ENCODE data around the gene MED31. TPM values are rescaled to one million over a fixed set of nuclear protein-coding genes. Genes with fewer than 3 reads are reported as not detected.

MED31 gene
- total RNA-seq, 1 donor from 2014 or later: 17.4 TPM

DNA sequence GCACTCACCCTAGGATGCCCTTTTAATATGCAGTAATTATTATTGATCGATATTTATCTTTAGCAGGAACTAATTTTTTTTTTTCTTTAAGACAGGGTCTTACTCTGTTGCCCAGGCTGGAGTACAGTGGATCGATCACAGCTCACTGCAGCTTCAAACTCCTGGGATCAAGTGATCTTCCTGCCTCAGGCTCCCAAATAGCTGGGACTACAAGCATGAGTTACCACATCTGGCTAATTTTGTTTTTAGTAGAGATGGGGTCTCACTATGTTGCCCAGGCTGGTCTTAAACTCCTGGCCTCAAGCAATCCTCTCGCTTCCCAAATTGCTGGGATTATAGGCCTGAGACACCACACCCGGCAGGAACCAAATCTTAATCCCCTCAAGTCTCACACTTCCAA, 40.2 kb downstream of the MED31 start:
- no peak for ATAC-seq
- TF ChIP-seq, protein P1, sequence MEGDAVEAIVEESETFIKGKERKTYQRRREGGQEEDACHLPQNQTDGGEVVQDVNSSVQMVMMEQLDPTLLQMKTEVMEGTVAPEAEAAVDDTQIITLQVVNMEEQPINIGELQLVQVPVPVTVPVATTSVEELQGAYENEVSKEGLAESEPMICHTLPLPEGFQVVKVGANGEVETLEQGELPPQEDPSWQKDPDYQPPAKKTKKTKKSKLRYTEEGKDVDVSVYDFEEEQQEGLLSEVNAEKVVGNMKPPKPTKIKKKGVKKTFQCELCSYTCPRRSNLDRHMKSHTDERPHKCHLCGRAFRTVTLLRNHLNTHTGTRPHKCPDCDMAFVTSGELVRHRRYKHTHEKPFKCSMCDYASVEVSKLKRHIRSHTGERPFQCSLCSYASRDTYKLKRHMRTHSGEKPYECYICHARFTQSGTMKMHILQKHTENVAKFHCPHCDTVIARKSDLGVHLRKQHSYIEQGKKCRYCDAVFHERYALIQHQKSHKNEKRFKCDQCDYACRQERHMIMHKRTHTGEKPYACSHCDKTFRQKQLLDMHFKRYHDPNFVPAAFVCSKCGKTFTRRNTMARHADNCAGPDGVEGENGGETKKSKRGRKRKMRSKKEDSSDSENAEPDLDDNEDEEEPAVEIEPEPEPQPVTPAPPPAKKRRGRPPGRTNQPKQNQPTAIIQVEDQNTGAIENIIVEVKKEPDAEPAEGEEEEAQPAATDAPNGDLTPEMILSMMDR (IDR thresholded peaks at IDR 0.05): no peak
- H3K4me3 ChIP-seq: no peak overlapping the region
- H3K9me3 ChIP-seq: no peaks in the 10 kb centered on the region
- H3K4me1 ChIP-seq: no peaks in the 10 kb centered on the region
- H3K27me3 ChIP-seq: no peaks in the 10 kb centered on the region
- H3K36me3 ChIP-seq: peaks cover 52% of the 10 kb centered on the region
- no peak overlapping the region for H3K27ac ChIP-seq
- no peak for DNase-seq
- intact Hi-C loops (cut with DNase I): no loop called here

DNA sequence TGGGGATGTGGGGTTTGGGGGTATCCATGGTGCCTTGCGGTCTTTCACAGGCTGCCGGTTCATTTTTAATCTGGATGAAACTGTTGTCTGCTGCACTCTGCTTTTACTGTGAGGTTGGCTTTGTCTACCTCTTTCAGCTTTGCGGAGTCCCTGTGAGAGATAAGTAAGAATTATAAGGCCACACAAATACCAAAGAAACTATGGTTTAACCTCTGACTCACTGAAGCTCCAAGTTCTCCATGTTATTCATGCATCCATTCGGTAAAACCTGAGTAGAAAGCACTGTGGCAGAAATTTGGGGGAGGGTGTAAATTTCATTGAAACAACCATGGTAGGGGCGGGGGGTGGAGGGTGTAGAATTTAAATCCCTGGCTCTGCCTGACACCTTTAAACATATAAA, 41.4 kb downstream of the MED31 start:
- Histone ChIP-seq H3K9me3 (no peaks in the 10 kb centered on the region), H3K4me1 (no peaks in the 10 kb centered on the region), H3K27ac (no peak overlapping the region), H3K36me3 (peaks cover 64% of the 10 kb centered on the region), H3K27me3 (no peaks in the 10 kb centered on the region), H3K4me3 (no peak overlapping the region)
- TF ChIP-seq, protein P1 (IDR thresholded peaks at IDR 0.05): no peak
- intact Hi-C loops (cut with DNase I): no loop called here
- DNase-seq (no peak), ATAC-seq (no peak)

DNA sequence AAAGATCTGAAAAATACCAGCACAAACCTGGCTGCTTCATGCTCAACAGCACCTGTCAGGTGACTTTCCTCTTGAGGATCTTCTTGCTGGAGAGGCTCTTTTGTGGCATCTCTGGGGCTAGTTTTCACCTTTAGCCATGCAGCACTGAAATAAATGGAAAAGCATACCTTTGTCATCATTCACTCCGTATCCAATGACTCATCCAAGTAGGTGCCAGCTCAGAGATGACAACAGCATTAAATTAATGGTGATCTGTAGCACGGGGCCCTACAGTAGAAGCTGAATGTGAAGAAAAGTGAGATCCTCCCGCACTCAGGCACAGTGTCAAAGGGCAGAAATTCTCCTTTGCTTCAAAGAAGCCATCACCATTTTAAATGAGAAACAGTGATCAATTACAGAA, 43.1 kb downstream of the MED31 start:
- no peaks in the 10 kb centered on the region for H3K9me3 ChIP-seq
- intact Hi-C loops (cut with DNase I): no loop called here
- H3K27ac ChIP-seq: no peak overlapping the region
- TF ChIP-seq, protein P1 (IDR thresholded peaks at IDR 0.05): no peak
- H3K27me3 ChIP-seq: no peaks in the 10 kb centered on the region
- H3K4me3 ChIP-seq: no peak overlapping the region
- DNase-seq: no peak
- H3K36me3 ChIP-seq: peaks cover 65% of the 10 kb centered on the region
- peaks cover 4% of the 10 kb centered on the region for H3K4me1 ChIP-seq
- no peak for ATAC-seq

DNA sequence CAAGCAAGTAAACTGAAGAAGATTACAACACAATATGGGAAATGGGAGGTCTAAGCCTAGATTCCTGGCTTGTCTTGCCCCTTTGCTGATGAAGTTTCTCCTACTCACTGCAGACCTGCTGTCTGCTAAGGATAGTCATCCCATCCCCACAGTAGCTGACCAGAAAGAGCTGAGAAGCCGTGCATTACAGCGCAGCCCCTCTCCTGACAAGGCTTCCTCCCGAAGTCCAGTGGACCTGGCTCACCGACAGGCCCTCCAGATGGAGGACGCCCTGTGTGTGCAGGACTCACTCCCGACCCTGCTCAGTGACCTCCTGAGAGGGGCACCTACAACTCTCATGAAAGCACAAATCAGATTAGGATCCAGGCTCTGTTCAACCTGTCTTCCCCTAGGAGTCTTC, 46.3 kb downstream of the MED31 start:
- H3K9me3 ChIP-seq: no peaks in the 10 kb centered on the region
- no peak overlapping the region for H3K4me3 ChIP-seq
- H3K27me3 ChIP-seq: no peaks in the 10 kb centered on the region
- peaks cover 58% of the 10 kb centered on the region for H3K36me3 ChIP-seq
- intact Hi-C loops (cut with DNase I): no loop called here
- H3K4me1 ChIP-seq: peaks cover 13% of the 10 kb centered on the region
- ATAC-seq: no peak
- no peak overlapping the region for H3K27ac ChIP-seq
- no peak for DNase-seq
- TF ChIP-seq, protein P1 (IDR thresholded peaks at IDR 0.05): no peak

DNA sequence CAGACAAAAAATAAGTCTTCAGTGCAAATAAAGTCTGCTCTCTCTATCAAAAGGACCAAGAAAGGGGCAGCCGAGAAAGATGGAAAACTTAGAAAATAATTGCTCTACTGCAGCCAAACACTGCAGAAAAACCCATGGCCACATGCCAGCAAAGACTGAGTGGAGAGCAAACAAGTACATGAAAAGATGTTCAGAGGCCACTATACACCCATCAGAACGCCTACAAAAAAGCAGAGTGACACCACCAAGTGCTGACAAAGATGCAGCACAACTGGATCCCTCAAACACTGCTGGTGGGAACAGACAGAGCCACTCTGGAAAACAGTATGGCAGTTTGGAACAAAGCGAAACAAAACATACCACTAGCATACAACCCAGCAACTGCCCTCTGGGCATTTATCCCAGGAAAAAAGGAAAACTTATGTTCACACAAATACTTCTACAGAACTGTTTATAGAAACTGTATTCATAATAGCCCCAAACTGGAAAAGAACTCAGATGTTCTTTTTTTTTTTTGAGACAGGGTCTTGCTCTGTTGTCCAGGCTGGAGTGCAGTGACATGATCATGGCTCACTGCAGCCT, 47.6 kb downstream of the MED31 start:
- DNase-seq: no peak
- H3K27ac ChIP-seq: no peak overlapping the region
- H3K4me1 ChIP-seq: peaks cover 26% of the 10 kb centered on the region
- ATAC-seq: peak; percentile 55
- TF ChIP-seq, protein P1 (IDR thresholded peaks at IDR 0.05): no peak
- intact Hi-C loops (cut with DNase I): no loop called here
- no peak overlapping the region for H3K4me3 ChIP-seq
- no peaks in the 10 kb centered on the region for H3K9me3 ChIP-seq
- H3K27me3 ChIP-seq: no peaks in the 10 kb centered on the region
- peaks cover 45% of the 10 kb centered on the region for H3K36me3 ChIP-seq

DNA sequence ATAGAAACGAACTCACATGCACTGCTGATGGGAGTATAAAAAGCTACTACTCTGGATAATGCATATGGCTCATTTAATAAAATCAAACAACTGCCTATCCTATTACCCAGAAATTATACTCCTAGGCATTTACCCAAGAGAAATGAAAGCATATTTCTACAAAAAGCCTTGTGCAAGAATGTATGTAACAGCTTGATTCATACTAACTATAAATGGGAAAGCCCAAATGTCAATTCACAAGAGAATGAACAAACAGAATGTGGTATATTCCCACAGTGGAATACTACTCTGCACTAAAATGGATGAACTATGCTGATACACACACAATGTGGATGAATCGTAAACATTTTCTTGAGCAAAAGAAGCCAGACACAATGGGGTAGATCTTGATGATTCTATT, 49.3 kb downstream of the MED31 start:
- TF ChIP-seq, protein P1 (IDR thresholded peaks at IDR 0.05): no peak
- Histone ChIP-seq H3K4me1 (peaks cover 40% of the 10 kb centered on the region), H3K9me3 (no peaks in the 10 kb centered on the region), H3K27ac (no peak overlapping the region), H3K36me3 (peaks cover 29% of the 10 kb centered on the region), H3K27me3 (no peaks in the 10 kb centered on the region), H3K4me3 (no peak overlapping the region)
- ATAC-seq (no peak), DNase-seq (no peak)
- intact Hi-C loops (cut with DNase I): no loop called here

All from upper lobe of right lung (tissue), 1 donor.